Measurements from ENCODE around the gene C1orf105.

- TF ChIP-seq CTBP2 (IDR thresholded peaks at IDR 0.05; ENCODE audit: borderline replicate concordance, insufficient read depth, insufficient read length, low read length) (no peak), NRF1 (IDR thresholded peaks at IDR 0.05; ENCODE audit: low read depth, low read length) (no peak), TAF1 (IDR thresholded peaks at IDR 0.05; ENCODE audit: low read depth, low read length) (no peak), USF2 (IDR thresholded peaks at IDR 0.05; ENCODE audit: low read length) (no peak), GTF2F1 (IDR thresholded peaks at IDR 0.05; ENCODE audit: borderline replicate concordance, low read depth, low read length) (no peak), POLR2A (IDR thresholded peaks at IDR 0.05; ENCODE audit: control extremely low read depth in 1 of 2, low read depth in 2 of 2, low read length in 2 of 2) (no peak), CTCF (IDR thresholded peaks at IDR 0.05; ENCODE audit: control extremely low read depth in 1 of 3, insufficient read depth in 1 of 3, low read depth in 1 of 3, low read length in 3 of 3) (no peak), HDAC6 (IDR thresholded peaks at IDR 0.05; ENCODE audit: low read depth, low read length) (no peak), KDM5A (IDR thresholded peaks at IDR 0.05; ENCODE audit: low read length) (no peak), RXRA (IDR thresholded peaks at IDR 0.05; ENCODE audit: insufficient read depth, low read depth, low read length) (no peak), RAD21 (IDR thresholded peaks at IDR 0.05 in 1 of 2, conservative IDR thresholded peaks at IDR 0.05 in 1 of 2; ENCODE audit: low read depth in 2 of 2, low read length in 2 of 2) (no peak)
Measured at GRCh38 chr1:172487550-172487949, 67.1 kb downstream of the C1orf105 start.
